Suprapubic skin (tissue), 3 donors: ENCODE data around the gene PLA2G6.

Experiments
- CTCF ChIP-seq, 2 donors: fragments of 200-600 bp in 1 of 2; fragments of 450-650 bp in 1 of 2; sonication (generic) in 1 of 2; IDR thresholded peaks; one replicate each; pipeline ENCODE4 v1.5.1; 2016 to 2019; ENCODE audit warnings: antibody characterized with exemption in 2 of 2, mild to moderate bottlenecking in 1 of 2, moderate library complexity in 1 of 2
- EP300 ChIP-seq: sonication (generic); formaldehyde crosslinking; IDR thresholded peaks from one replicate; pipeline ENCODE4 v1.6.1; 2017; ENCODE audit warnings: antibody characterized with exemption

DNA sequence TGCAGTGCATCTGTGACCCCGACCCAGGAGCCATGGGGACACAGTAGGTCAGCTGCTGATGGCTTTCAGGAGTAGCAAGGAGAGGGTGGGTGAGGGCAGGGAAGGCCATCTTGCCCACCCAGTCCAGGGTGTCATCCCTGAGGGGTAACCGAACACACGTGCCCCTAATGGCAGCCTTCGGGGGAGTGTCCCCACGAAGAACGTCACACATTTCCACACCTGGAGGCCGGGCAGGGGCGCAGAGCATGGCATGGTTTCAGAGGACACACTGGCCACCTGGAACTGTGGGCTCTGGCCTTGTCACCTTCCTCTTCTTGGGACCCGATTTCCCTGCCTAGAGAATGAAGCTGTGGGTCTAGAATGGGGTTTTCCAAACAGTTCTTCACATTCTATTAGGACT, 51.8 kb downstream of the PLA2G6 start:
- no peak for TF ChIP-seq EP300
- TF ChIP-seq CTCF (IDR thresholded peaks at IDR 0.05): no peak
